ENCODE data around the gene ZNF107. TPM values are rescaled to one million over a fixed set of nuclear protein-coding genes. Genes with fewer than 3 reads are reported as not detected.

The ZNF107 gene
- 10 to 100 TPM in 3 of 4 donors, 1 to 10 TPM in 1; 8.1 to 14.4 (median 12.6) TPM for polyA plus RNA-seq (ENCODE audit: insufficient read length in 4 of 4)

- DNase-seq (ENCODE audit: low read depth in 4 of 4, low spot score in 3 of 4) = peak; percentile 58 to 80 (median 75)
Measured at GRCh38 chr7:64665980-64666662, at the start of gene ZNF107. TSS of gene ZNF107 (plus strand) at chr7:64666133. CDS start at chr7:64666283, 150 bp downstream.

- DNase-seq (ENCODE audit: low read depth in 4 of 4, low spot score in 3 of 4) = peak in 1 of 4 donors; percentile 12
Measured at GRCh38 chr7:64618785-64619456, 47.0 kb upstream of the ZNF107 start.

DNA sequence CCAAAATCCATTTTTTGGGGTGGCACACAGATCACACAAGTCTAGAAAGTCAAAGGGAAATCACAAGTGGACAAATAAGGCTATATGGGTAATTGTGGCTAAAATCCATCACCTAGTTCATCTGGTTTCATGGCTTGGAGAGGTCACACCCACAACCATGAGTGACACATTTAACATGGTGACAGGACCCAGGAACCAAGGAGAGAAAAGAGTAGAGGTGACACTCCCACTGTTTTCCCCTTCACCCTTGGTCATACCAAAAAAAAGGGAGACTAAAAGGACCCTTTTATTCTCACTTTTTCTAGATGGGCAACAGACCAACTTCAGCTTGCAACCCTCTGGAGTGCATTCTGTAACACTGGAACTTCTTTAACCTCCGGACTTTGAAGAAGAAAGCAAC lies 46.2 kb upstream of the ZNF107 start:
- no peak for DNase-seq (ENCODE audit: low read depth in 4 of 4, low spot score in 3 of 4)

DNA sequence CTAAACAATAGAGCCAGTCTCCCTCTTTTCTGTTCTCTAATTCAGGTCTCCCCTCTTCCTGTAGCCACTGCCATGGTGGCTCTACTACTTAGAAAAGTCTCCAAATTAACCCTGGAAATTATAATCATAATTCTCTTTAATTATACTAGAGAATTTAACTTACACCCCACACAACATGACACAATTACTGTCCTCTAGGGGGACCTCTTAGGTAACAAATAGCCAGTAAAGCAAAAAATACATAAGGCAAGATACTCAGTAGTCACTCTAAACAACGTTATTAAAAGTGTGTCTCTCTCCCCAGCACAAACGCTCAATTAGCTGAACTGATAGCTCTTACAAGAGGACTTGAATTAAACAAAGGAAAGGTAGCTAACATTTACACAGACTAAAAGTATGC lies 44.3 kb upstream of the ZNF107 start:
- DNase-seq (ENCODE audit: low read depth in 4 of 4, low spot score in 3 of 4) = no peak

DNA sequence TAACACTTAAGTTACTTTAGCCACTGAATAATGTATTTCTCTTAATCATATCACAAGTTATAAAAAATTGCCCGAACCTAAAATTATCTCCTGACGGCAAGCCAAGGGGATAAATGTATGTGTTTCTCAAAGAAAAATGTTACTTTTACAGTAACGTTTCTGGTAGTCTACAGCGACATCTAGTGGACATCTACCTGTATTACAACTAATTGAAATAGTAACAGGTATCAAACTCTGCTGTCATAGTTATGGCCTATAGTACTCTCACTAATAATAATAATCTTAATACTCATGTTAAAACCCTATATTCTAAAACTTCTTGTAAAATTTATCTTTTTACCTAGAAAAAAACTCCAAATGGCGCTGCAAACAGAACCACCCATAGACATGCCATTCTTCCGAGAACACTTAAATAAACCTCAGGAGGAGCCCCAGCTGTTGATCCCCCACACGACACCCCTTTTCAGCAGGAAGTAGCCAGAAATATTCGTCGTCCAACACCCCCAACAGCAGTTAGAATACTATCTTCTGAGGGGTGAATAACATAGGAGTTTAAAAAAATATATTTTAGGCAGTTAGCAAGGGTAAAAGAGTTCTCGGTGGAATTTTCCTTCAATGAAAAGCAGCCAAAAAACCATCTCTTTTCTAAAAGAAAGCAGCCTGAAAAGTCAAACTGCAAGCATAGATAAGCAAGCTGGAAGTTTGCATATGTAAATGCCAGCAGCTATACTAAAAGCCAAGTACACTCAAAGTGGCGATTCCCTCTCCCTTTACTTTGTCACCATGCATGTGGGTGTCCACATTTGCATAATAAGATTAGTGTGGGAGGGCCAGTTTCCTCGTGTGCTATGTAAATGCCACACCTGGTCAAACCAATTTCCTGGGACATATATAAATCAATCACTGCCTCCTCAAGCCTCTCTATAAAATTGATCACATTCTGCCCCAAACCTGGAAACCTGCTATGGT lies 40.5 kb upstream of the ZNF107 start:
- no peak for DNase-seq (ENCODE audit: low read depth in 4 of 4, low spot score in 3 of 4)

DNA sequence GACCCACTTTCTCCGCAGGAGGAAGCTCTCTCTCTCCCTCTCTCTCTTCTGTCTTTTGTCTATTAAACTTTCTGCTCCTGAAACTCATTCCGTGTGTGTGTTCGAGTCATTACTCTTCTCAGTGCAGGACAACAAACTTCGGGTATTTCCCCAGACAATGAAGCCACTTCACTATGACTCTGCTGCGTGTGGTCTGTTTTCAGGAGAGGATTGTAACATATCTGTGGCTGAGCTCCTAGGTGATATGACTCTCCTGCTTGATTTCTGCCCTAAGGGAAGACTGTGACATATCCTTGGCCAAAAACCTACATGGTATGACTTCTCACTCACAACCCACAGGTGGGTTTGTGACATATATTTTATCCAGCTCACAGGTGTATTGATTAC lies 39.9 kb upstream of the ZNF107 start:
- no peak for DNase-seq (ENCODE audit: low read depth in 4 of 4, low spot score in 3 of 4)

GRCh38 chr7:64626557-64626956 lies 39.4 kb upstream of the ZNF107 start:
- DNase-seq (ENCODE audit: low read depth in 4 of 4, low spot score in 3 of 4) = no peak

GRCh38 chr7:64628192-64628591 lies 37.7 kb upstream of the ZNF107 start:
- DNase-seq (ENCODE audit: low read depth in 4 of 4, low spot score in 3 of 4) = no peak

- DNase-seq (ENCODE audit: low read depth in 4 of 4, low spot score in 3 of 4) = no peak
Measured at GRCh38 chr7:64628721-64629120, 37.2 kb upstream of the ZNF107 start.

DNA sequence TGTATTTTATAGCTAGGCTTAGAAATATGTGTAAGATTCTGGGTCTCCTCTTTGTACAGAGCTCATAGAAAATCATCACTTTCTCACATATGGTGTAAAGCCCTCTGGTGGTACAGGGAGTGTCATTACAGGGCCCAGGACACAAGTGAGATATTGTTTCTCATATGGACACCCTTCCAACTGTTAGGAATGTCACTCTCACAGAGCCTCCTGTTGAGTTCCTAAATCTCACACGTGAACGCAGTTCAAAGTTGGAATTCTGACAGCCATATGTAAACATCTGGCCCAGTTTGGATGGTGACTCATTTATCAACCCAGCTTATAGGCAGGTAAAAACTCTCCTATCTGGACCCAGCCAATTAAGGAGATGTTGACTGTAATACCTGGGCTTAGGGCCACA lies 35.4 kb upstream of the ZNF107 start:
- DNase-seq (ENCODE audit: low read depth in 4 of 4, low spot score in 3 of 4) = no peak

DNA sequence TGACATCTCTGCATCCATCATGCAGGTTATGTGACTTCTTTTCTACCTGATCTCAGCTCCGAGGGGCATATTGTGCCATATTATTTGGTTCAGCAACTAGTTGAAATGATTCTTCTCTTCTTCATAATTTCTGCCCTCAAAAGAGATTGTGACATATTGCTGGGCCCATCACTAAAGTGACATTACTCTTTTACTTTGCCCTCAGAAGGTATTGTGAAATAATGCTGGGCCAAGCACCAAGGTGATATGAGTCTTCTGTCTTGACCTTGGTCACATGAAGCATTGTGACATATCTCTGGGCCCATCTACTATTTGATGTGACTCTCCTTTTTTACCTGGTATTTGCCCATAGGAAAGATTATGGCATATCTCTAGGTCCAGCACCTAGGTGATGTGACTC lies 33.9 kb upstream of the ZNF107 start:
- DNase-seq (ENCODE audit: low read depth in 4 of 4, low spot score in 3 of 4) = no peak

- DNase-seq (ENCODE audit: low read depth in 4 of 4, low spot score in 3 of 4) = no peak
Measured at GRCh38 chr7:64633401-64633800, 32.5 kb upstream of the ZNF107 start.

GRCh38 chr7:64634406-64635062 lies 31.4 kb upstream of the ZNF107 start:
- no peak for DNase-seq (ENCODE audit: low read depth in 4 of 4, low spot score in 3 of 4)

GRCh38 chr7:64636386-64636785 lies 29.5 kb upstream of the ZNF107 start:
- DNase-seq (ENCODE audit: low read depth in 4 of 4, low spot score in 3 of 4) = no peak

- no peak for DNase-seq (ENCODE audit: low read depth in 4 of 4, low spot score in 3 of 4)
Measured at GRCh38 chr7:64637521-64638445, 28.1 kb upstream of the ZNF107 start.

GRCh38 chr7:64638822-64639221 lies 27.1 kb upstream of the ZNF107 start:
- DNase-seq (ENCODE audit: low read depth in 4 of 4, low spot score in 3 of 4) = no peak

- DNase-seq (ENCODE audit: low read depth in 4 of 4, low spot score in 3 of 4) = no peak
Measured at GRCh38 chr7:64639267-64640001, 26.5 kb upstream of the ZNF107 start.

- DNase-seq (ENCODE audit: low read depth in 4 of 4, low spot score in 3 of 4) = no peak
Measured at GRCh38 chr7:64640504-64640903, 25.4 kb upstream of the ZNF107 start.

- DNase-seq (ENCODE audit: low read depth in 4 of 4, low spot score in 3 of 4) = no peak
Measured at GRCh38 chr7:64642046-64642445, 23.9 kb upstream of the ZNF107 start.

Measured in right renal pelvis (tissue), 4 donors.